ENCODE measurements around the gene SOCS6. TPM values are rescaled to one million over a fixed set of nuclear protein-coding genes. Genes with fewer than 3 reads are reported as not detected.
A peak's percentile ranks its signal among the peaks of the same experiment; 100 is the strongest.

SOCS6 gene
- total RNA-seq, 1 experiment from 2014 or later: 53.4 TPM

- Histone ChIP-seq H4K20me1 (ENCODE audit: insufficient read depth) (no peaks in the 10 kb centered on the region), H3K4me2 (ENCODE audit: low read length) (peak overlapping the region; percentile 69), H3K27ac (ENCODE audit: low read depth, low read length) (peak overlapping the region; percentile 92), H3K9me2 (ENCODE audit: insufficient read depth) (no peaks in the 10 kb centered on the region), H3K36me3 (ENCODE audit: control insufficient read depth in 1 of 2, insufficient read depth in 2 of 2, low read length in 2 of 2) (no peaks in the 10 kb centered on the region; a peak in 1 of 4 replicates), H3K27me3 (ENCODE audit: insufficient read depth, low read length) (no peaks in the 10 kb centered on the region), H3K79me2 (ENCODE audit: insufficient read depth, low read length) (no peaks in the 10 kb centered on the region), H3K9ac (ENCODE audit: low read length) (peak overlapping the region; percentile 72), H3K4me1 (ENCODE audit: control insufficient read depth in 1 of 2, insufficient read depth in 2 of 2, low read length in 2 of 2) (peaks cover 86 to 95% of the 10 kb centered on the region in 2 experiments), H3K4me3 (replicated peaks in 1 of 2; ENCODE audit: low read depth in 1 of 2, low read length in 2 of 2) (peak overlapping the region in 1 of 2 experiments; percentile 27; a peak in 2 of 4 replicates), H3K9me3 (ENCODE audit: control insufficient read depth in 1 of 2, insufficient read depth in 1 of 2, low read depth in 1 of 2, low read length in 2 of 2) (no peaks in the 10 kb centered on the region), H2AFZ (ENCODE audit: low read depth, low read length, poor library complexity, severe bottlenecking) (no peak overlapping the region)
- no peak for TF ChIP-seq ZBTB33 (IDR thresholded peaks at IDR 0.05; ENCODE audit: extremely low read depth, insufficient replicate concordance, low read length)
- no peak for TF ChIP-seq TCF7L2 (IDR thresholded peaks at IDR 0.05; ENCODE audit: borderline replicate concordance, extremely low read depth, insufficient read depth, insufficient read length)
- peak; percentile 70 for TF ChIP-seq POLR2AphosphoS5 (IDR thresholded peaks at IDR 0.05; ENCODE audit: low read depth, low read length)
- TF ChIP-seq SRF (IDR thresholded peaks at IDR 0.05; ENCODE audit: low read depth): no peak
- ChIA-PET CTCF (interaction anchor here (1.0 to 1.8 kb wide), 4 partner anchors 11 to 178 kb away, joined by 3 to 7 read pairs (median 5); no protein-coding TSS in a partner anchor), POLR2A (interaction anchor here (1.0 to 4.9 kb wide), 9 partner anchors 10 to 86 kb away, joined by 3 to 50 read pairs (median 11); no protein-coding TSS in a partner anchor), RAD21 (ENCODE audit: low non-redundant PET in 1 of 2, low total read pairs in 2 of 2, uncharacterized antibody in 2 of 2, unreplicated experiment in 2 of 2) (interaction anchor here (0.9 to 1.3 kb wide), 4 partner anchors 10 to 15 kb away, joined by 3 to 5 read pairs (median 3); no protein-coding TSS in a partner anchor)
- peak; percentile 97 for DNase-seq (ENCODE audit: low read depth, low spot score)
- intact Hi-C loops (cut with micrococcal nuclease): loop anchor here (5.0 kb wide), 1 partner anchor 191 kb away; no protein-coding TSS in a partner anchor
- BruUV-seq (replicated peaks): no TSS peak
- peak; percentile 67 for ATAC-seq
These were observed 84.2 kb downstream of the SOCS6 start for GRCh38 chr18:70373042-70373519.

DNA sequence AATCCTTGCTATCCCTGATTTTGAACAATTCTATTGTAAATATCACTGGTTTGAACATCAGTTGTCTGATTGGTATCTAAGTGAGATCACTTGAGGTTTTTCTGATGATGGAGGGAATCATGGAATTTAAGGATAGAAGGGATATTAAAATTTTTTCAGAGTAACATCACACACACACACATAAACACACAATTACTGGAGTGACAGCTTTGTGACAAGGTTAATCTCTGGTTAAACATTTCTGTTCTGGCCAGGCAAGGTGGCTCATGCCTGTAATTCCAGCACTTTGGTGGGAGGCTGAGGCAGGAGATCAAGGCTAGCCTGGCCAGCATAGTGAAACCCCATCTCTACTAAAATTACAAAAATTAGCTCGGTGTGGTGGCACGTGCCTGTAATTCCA, 85.3 kb downstream of the SOCS6 start:
- no peak for ATAC-seq
- BruUV-seq (replicated peaks): no TSS peak
- no peaks in the 10 kb centered on the region for H3K9me2 ChIP-seq (ENCODE audit: insufficient read depth)
- peaks cover 80 to 95% of the 10 kb centered on the region in 2 experiments for H3K4me1 ChIP-seq (ENCODE audit: control insufficient read depth in 1 of 2, insufficient read depth in 2 of 2, low read length in 2 of 2)
- intact Hi-C loops (cut with micrococcal nuclease): loop anchor here (5.0 kb wide), 1 partner anchor 192 kb away; no protein-coding TSS in a partner anchor
- no peak overlapping the region for H2AFZ ChIP-seq (ENCODE audit: low read depth, low read length, poor library complexity, severe bottlenecking)
- no peaks in the 10 kb centered on the region for H4K20me1 ChIP-seq (ENCODE audit: insufficient read depth)
- POLR2A ChIA-PET: interaction anchor here (0.9 to 4.9 kb wide), 4 partner anchors 8 to 37 kb away, joined by 3 to 50 read pairs (median 20); no protein-coding TSS in a partner anchor
- no peaks in the 10 kb centered on the region for H3K9me3 ChIP-seq (ENCODE audit: control insufficient read depth in 1 of 2, insufficient read depth in 1 of 2, low read depth in 1 of 2, low read length in 2 of 2)
- peak overlapping the region; percentile 69 for H3K4me2 ChIP-seq (ENCODE audit: low read length)
- no peaks in the 10 kb centered on the region; a peak in 1 of 4 replicates for H3K36me3 ChIP-seq (ENCODE audit: control insufficient read depth in 1 of 2, insufficient read depth in 2 of 2, low read length in 2 of 2)
- TF ChIP-seq CBX3 (IDR thresholded peaks at IDR 0.05; ENCODE audit: low read depth): no peak
- no peak for TF ChIP-seq RAD21 (IDR thresholded peaks at IDR 0.05; ENCODE audit: low read depth)
- TF ChIP-seq ZNF274 (IDR thresholded peaks at IDR 0.05; ENCODE audit: low read depth, low read length): no peak
- TF ChIP-seq ZBTB33 (IDR thresholded peaks at IDR 0.05; ENCODE audit: extremely low read depth, insufficient replicate concordance, low read length): no peak
- TF ChIP-seq SIN3A (IDR thresholded peaks at IDR 0.05; ENCODE audit: low read depth): no peak
- RAD21 ChIA-PET (ENCODE audit: low non-redundant PET in 1 of 2, low total read pairs in 2 of 2, uncharacterized antibody in 2 of 2, unreplicated experiment in 2 of 2): interaction anchor here in 1 of 2 experiments (1.3 kb wide), 1 partner anchor 9 kb away, joined by 3 read pairs; no protein-coding TSS in a partner anchor
- H3K4me3 ChIP-seq (replicated peaks in 1 of 2; ENCODE audit: low read depth in 1 of 2, low read length in 2 of 2): no peak overlapping the region
- H3K9ac ChIP-seq (ENCODE audit: low read length): peak overlapping the region; percentile 72
- H3K27me3 ChIP-seq (ENCODE audit: insufficient read depth, low read length): no peaks in the 10 kb centered on the region
- H3K79me2 ChIP-seq (ENCODE audit: insufficient read depth, low read length): no peaks in the 10 kb centered on the region
- DNase-seq (ENCODE audit: low read depth, low spot score): no peak
- CTCF ChIA-PET: interaction anchor here (1.4 kb wide), 1 partner anchor 10 kb away, joined by 4 read pairs; no protein-coding TSS in a partner anchor
- peak overlapping the region; percentile 92 for H3K27ac ChIP-seq (ENCODE audit: low read depth, low read length)

Measured in HCT116 (cell line).